AG04449 (cell line): ENCODE results near the gene MYRIP.
A peak's percentile ranks its signal among the peaks of the same experiment; 100 is the strongest.

Source experiments
- CTCF ChIA-PET: fragments of 350-600 bp; formaldehyde crosslinking; extraction: SDS; loops from one replicate; lab custom pipeline; 2021; ENCODE audit warnings: antibody characterized with exemption; lab: Yijun Ruan, JAX
- POLR2A ChIA-PET: fragments of 400-600, 350-600 bp; formaldehyde crosslinking; extraction: SDS; loops from one replicate; lab custom pipeline; 2020; ENCODE audit warnings: antibody characterized with exemption, inconsistent platforms; lab: Yijun Ruan, JAX
- DNase-seq: peaks from one replicate; pipeline ENCODE4 v3.0.0-alpha.2; 2010; ENCODE audit warnings: low read depth, low spot score
- H3K4me3 ChIP-seq: 2 replicates; pipeline ENCODE4 v1.5.1; 2011; ENCODE audit warnings: low read depth, mild to moderate bottlenecking, control low read depth, low read length
- CTCF ChIP-seq: IDR thresholded peaks from one replicate; pipeline ENCODE4 v1.5.1; 2011; ENCODE audit warnings: mild to moderate bottlenecking, moderate library complexity, low read length, control low read depth, inconsistent platforms; ENCODE audit not compliant: insufficient read depth; ENCODE audit errors: missing control alignments

MYRIP gene

GRCh38 chr3:39961230-39961629 is 151.8 kb downstream of the MYRIP start:
- ChIA-PET POLR2A (no interaction called here), CTCF (no interaction called here)
- DNase-seq = no peak
- H3K4me3 ChIP-seq = no peak overlapping the region
- TF ChIP-seq CTCF = no peak

GRCh38 chr3:39962581-39962980 is 153.2 kb downstream of the MYRIP start:
- CTCF ChIA-PET = no interaction called here
- H3K4me3 ChIP-seq = no peak overlapping the region
- TF ChIP-seq CTCF = no peak
- POLR2A ChIA-PET = no interaction called here
- DNase-seq = peak; percentile 17

- no peak for TF ChIP-seq CTCF
- CTCF ChIA-PET = no interaction called here
- POLR2A ChIA-PET = no interaction called here
- H3K4me3 ChIP-seq = no peak overlapping the region
- DNase-seq = no peak
These were observed 156.1 kb downstream of the MYRIP start for GRCh38 chr3:39965461-39965860.

- ChIA-PET POLR2A (no interaction called here), CTCF (no interaction called here)
- H3K4me3 ChIP-seq = no peak overlapping the region
- TF ChIP-seq CTCF = no peak
- no peak for DNase-seq
These were observed 156.6 kb downstream of the MYRIP start for GRCh38 chr3:39965997-39966396.

- no peak for TF ChIP-seq CTCF
- no peak overlapping the region for H3K4me3 ChIP-seq
- DNase-seq = no peak
- POLR2A ChIA-PET = no interaction called here
- CTCF ChIA-PET = no interaction called here
These were observed 161.6 kb downstream of the MYRIP start for GRCh38 chr3:39970982-39971381.

- TF ChIP-seq CTCF = no peak
- ChIA-PET CTCF (no interaction called here), POLR2A (no interaction called here)
- no peak for DNase-seq
- no peak overlapping the region for H3K4me3 ChIP-seq
These were observed 162.2 kb downstream of the MYRIP start for GRCh38 chr3:39971559-39972031.
